OCI-LY3 (cell line): ENCODE data around the gene BUB1.
"Not testable (repeated sequence)": the region's sequence is repeated elsewhere in the genome, so short reads cannot be mapped to it uniquely, and the experiment has no call there.

Experiments
- EZH2phosphoT487 ChIP-seq: fragments of 200-600 bp; shearing (Covaris generic); IDR thresholded peaks from 2 replicates; pipeline ENCODE4 v1.6.1; 2018; ENCODE audit warnings: antibody characterized with exemption, mixed run types, low read depth
- TF ChIP-seq, protein P1 (sequence below): fragments of 200-600, 300-600 bp; sonication (generic); IDR thresholded peaks from 2 replicates; pipeline ENCODE4 v1.5.1; 2014; ENCODE audit warnings: antibody characterized with exemption, low read length, low read depth

DNA sequence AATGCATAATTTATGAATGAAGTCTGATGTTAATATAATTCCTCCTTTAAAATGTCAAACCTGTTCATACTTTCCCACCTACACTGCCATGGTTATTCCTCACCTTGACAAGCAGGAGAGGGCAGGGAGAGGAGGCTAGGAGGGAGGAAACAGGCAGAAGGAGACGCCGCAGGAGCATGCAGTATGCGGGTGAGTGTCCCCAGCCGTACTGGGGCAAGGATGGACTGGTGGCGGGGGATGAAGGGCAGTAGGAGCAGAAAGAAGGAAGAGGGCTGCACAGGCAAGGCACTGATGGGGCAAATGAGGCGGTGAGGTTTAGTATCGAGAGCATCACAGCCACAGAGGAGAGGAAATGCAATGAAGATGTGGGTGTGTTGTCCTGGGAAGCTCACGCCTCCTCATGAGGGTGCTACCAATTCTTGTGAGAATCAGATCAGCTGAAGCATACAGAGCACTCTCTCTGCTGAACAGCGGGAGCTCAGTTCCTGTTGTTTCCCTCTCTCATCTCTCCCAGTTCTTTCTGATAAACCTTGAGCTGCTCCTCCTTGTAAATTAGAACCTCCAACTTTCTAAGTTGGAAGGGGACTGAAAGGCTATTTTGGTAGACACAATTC is 58.4 kb downstream of the BUB1 start:
- TF ChIP-seq, protein P1, sequence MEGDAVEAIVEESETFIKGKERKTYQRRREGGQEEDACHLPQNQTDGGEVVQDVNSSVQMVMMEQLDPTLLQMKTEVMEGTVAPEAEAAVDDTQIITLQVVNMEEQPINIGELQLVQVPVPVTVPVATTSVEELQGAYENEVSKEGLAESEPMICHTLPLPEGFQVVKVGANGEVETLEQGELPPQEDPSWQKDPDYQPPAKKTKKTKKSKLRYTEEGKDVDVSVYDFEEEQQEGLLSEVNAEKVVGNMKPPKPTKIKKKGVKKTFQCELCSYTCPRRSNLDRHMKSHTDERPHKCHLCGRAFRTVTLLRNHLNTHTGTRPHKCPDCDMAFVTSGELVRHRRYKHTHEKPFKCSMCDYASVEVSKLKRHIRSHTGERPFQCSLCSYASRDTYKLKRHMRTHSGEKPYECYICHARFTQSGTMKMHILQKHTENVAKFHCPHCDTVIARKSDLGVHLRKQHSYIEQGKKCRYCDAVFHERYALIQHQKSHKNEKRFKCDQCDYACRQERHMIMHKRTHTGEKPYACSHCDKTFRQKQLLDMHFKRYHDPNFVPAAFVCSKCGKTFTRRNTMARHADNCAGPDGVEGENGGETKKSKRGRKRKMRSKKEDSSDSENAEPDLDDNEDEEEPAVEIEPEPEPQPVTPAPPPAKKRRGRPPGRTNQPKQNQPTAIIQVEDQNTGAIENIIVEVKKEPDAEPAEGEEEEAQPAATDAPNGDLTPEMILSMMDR, result not testable (repeated sequence)
- TF ChIP-seq EZH2phosphoT487, result not testable (repeated sequence)
